Upper lobe of left lung (tissue), 6 donors: ENCODE data around the gene BMP4. TPM values are rescaled to one million over a fixed set of nuclear protein-coding genes. Genes with fewer than 3 reads are reported as not detected.
A peak's percentile ranks its signal among the peaks of the same experiment; 100 is the strongest.

ENCODE experiments used
- ATAC-seq, 2 donors: fragments of 200-7000 bp; cut with Tn5 transposase; one replicate each; pipeline ENCODE4 v1.9.1; 2022; ENCODE audit warnings: mild to moderate bottlenecking in 2 of 2, moderate library complexity in 2 of 2; ENCODE audit not compliant: low FRiP score in 2 of 2
- DNase-seq, 2 donors: peaks; one replicate each; pipeline ENCODE4 v3.0.0-alpha.2; 2019 to 2020
- H3K27ac ChIP-seq, 4 donors: fragments of 200-600 bp; sonication (generic); one replicate each; pipeline ENCODE4 v1.5.1; 2016 to 2019
- H3K27me3 ChIP-seq, 4 donors: fragments of 200-600 bp; sonication (generic); one replicate each; pipeline ENCODE4 v1.5.1; 2017 to 2019
- H3K36me3 ChIP-seq, 4 donors: fragments of 200-600 bp; sonication (generic); one replicate each; pipeline ENCODE4 v1.5.1; 2016 to 2019
- H3K4me1 ChIP-seq, 4 donors: fragments of 200-600 bp; sonication (generic); one replicate each; pipeline ENCODE4 v1.5.1; 2018 to 2019
- H3K4me3 ChIP-seq, 4 donors: fragments of 200-600 bp; sonication (generic); one replicate each; pipeline ENCODE4 v1.5.1; 2017 to 2019; ENCODE audit warnings: mild to moderate bottlenecking in 2 of 4, moderate library complexity in 1 of 4
- H3K9me3 ChIP-seq, 4 donors: fragments of 200-600 bp; sonication (generic); one replicate each; pipeline ENCODE4 v1.5.1; 2018 to 2019
- CTCF ChIP-seq, 6 experiments: fragments of 450-650 bp in 4 of 6; fragments of 200-600 bp in 2 of 6; sonication (generic) in 2 of 6; IDR thresholded peaks; one replicate each; pipeline ENCODE4 v1.5.1; 2016 to 2019; ENCODE audit warnings: antibody characterized with exemption in 6 of 6
- EP300 ChIP-seq, 4 donors: sonication (generic); formaldehyde crosslinking; IDR thresholded peaks; one replicate each; pipeline ENCODE4 v1.5.1; 2017; ENCODE audit warnings: antibody characterized with exemption in 4 of 4, control low read depth in 2 of 4
- POLR2A ChIP-seq, 4 donors: fragments of 450-650 bp; IDR thresholded peaks; one replicate each; pipeline ENCODE4 v1.5.1; 2016 to 2017; ENCODE audit warnings: antibody characterized with exemption in 4 of 4, mild to moderate bottlenecking in 2 of 4
- POLR2AphosphoS5 ChIP-seq, 2 donors: sonication (generic); formaldehyde crosslinking; IDR thresholded peaks; one replicate each; pipeline ENCODE4 v1.5.1; 2017; ENCODE audit warnings: antibody characterized with exemption in 2 of 2
- WGBS, 2 donors: methylation state at CpG; one replicate each; pipeline ENCODE4 v1.1.5; 2017 to 2018; 5-methylcytosine and 5-hydroxymethylcytosine counted together
- total RNA-seq, 6 donors: library from RNA; depleted of rRNA in 4 of 6; stranded (reverse); fragments of >200 nt in 4 of 6; gene quantifications; one replicate each; pipeline versions ENCODE4 v1.1.0 to v1.2.1, GENCODE V29; 2016 to 2021
- donor health status: DM: no; HTN: no; CAD: no; lungs with moderate emphysema.
- donor health status: DM: no; HTN: yes; CAD: no; lungs with severe emphysema.

Gene BMP4
- total RNA-seq = 10 to 100 TPM in 4 of 6 donors, 1 to 10 TPM in 2; 5.3 to 19.9 (median 11.3) TPM

- ATAC-seq (peak; percentile 76 to 83), DNase-seq (peak; percentile 80 to 91)
- H3K27ac ChIP-seq = peak within 1 kb of the TSS; percentile 13 to 89 (median 88)
- H3K4me3 ChIP-seq = peak within 1 kb of the TSS; percentile 46 to 64 (median 56)
- H3K9me3 ChIP-seq = no peaks in the 10 kb centered on the region
- H3K36me3 ChIP-seq = no peaks in the 10 kb centered on the region
- no peak for TF ChIP-seq EP300 (IDR thresholded peaks at IDR 0.05)
- TF ChIP-seq CTCF (IDR thresholded peaks at IDR 0.05) = no peak
- TF ChIP-seq POLR2A (IDR thresholded peaks at IDR 0.05) = peak in 2 of 4 donors; percentile 29 to 41
- peak in 1 of 2 donors; percentile 59 for TF ChIP-seq POLR2AphosphoS5 (IDR thresholded peaks at IDR 0.05)
- H3K27me3 ChIP-seq = peaks cover 0 to 28% (median 4%) of the 10 kb centered on the region in 4 donors
- WGBS, 2 donors = 3 to 4% methylated on average over 34 to 42 of the region's 45 CpGs
- H3K4me1 ChIP-seq = peaks cover 4 to 51% (median 32%) of the 10 kb centered on the region in 4 donors
These were observed at the start of gene BMP4 for GRCh38 chr14:53956427-53957201. Gene BMP4 (minus strand): TSS chr14:53956825. CDS start chr14:53952222, 4,603 bp downstream.

DNA sequence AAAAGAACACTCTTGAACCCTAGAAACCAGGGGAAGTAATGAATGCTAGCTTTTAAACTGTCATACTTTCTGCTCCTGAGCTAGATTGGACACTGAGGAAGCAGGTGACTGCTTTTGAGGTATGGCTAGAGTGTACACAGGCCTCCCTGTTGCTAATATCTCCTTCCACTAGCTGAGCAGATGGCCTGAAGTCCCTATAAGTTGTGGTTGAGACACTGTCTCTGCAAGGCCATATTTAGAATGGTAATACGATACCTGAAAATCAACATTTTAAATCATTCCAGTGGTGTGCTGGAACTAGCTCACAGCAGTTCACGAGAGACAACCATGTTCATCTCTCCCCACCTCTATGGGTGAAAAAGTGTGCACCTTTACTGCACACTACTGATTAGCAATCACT is 46.4 kb upstream of the BMP4 start:
- ATAC-seq = no peak
- Histone ChIP-seq H3K9me3 (no peaks in the 10 kb centered on the region), H3K27me3 (no peaks in the 10 kb centered on the region), H3K4me1 (no peaks in the 10 kb centered on the region), H3K36me3 (no peaks in the 10 kb centered on the region), H3K27ac (no peak overlapping the region), H3K4me3 (no peak overlapping the region)
- DNase-seq = no peak
- no peak for TF ChIP-seq EP300 (IDR thresholded peaks at IDR 0.05)
- no peak for TF ChIP-seq POLR2A (IDR thresholded peaks at IDR 0.05)
- TF ChIP-seq POLR2AphosphoS5 (IDR thresholded peaks at IDR 0.05) = no peak
- no peak for TF ChIP-seq CTCF (IDR thresholded peaks at IDR 0.05)
- WGBS, 2 donors = 93 to 98% methylated on average over 2 of the region's 2 CpGs

GRCh38 chr14:54002653-54003052 is 46.0 kb upstream of the BMP4 start:
- ATAC-seq = no peak

DNA sequence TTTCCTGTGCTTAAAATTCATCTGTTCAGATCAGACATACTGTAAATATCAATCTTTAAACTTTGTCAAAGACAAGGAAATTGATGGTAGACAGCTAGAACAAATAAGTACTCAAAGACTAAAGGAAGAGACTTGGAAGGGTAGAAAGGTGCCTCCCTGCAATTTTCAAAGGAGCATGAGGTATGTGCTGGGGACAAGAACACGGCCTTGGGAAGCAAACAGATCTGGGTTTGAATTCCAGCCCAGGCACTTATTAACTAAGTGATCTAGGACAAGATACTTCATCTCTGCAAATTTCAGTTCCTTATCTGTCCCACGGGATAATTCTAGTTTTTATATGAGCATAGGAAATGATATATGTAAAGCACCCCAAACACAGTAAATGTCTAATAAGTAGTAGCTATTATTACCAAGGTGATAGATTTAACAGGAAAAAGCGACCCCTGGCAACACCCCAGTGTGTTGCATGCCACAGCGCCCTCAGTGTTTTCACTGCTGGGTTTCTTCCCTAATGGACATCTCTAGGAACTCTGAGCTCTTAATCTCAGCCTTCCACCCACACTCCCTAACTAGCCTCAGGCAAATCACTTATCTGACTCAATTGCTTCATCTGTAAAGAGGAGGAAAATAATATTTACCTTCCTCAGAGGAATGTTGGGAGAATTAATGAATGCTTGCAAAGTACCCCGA is 44.7 kb upstream of the BMP4 start:
- TF ChIP-seq POLR2A (IDR thresholded peaks at IDR 0.05) (no peak), CTCF (IDR thresholded peaks at IDR 0.05) (no peak), POLR2AphosphoS5 (IDR thresholded peaks at IDR 0.05) (no peak), EP300 (IDR thresholded peaks at IDR 0.05) (no peak)
- no peak overlapping the region for H3K4me3 ChIP-seq
- H3K4me1 ChIP-seq = no peaks in the 10 kb centered on the region
- H3K36me3 ChIP-seq = no peaks in the 10 kb centered on the region
- no peaks in the 10 kb centered on the region for H3K9me3 ChIP-seq
- DNase-seq (no peak), ATAC-seq (no peak)
- no peak overlapping the region for H3K27ac ChIP-seq
- 70 to 80% methylated on average over 5 of the region's 5 CpGs for WGBS, 2 donors
- H3K27me3 ChIP-seq = no peaks in the 10 kb centered on the region

More at GRCh38 chr14:54002653-54003052, 46.0 kb upstream of the BMP4 start:
- TF ChIP-seq POLR2A (IDR thresholded peaks at IDR 0.05) = no peak
- TF ChIP-seq EP300 (IDR thresholded peaks at IDR 0.05) = no peak
- TF ChIP-seq POLR2AphosphoS5 (IDR thresholded peaks at IDR 0.05) = no peak
- TF ChIP-seq CTCF (IDR thresholded peaks at IDR 0.05) = no peak
- DNase-seq = no peak
- H3K4me3 ChIP-seq = no peak overlapping the region
- H3K27me3 ChIP-seq = no peaks in the 10 kb centered on the region
- no peaks in the 10 kb centered on the region for H3K36me3 ChIP-seq
- no peak overlapping the region for H3K27ac ChIP-seq
- no peaks in the 10 kb centered on the region for H3K9me3 ChIP-seq
- no peaks in the 10 kb centered on the region for H3K4me1 ChIP-seq
